Hepatic stellate cell (primary cell): Measurements from ENCODE around the gene TUBA4A.
"Not testable (repeated sequence)": the region's sequence is repeated elsewhere in the genome, so short reads cannot be mapped to it uniquely, and the experiment has no call there.

Source experiments
- DNase-seq: peaks from one replicate; pipeline ENCODE4 v3.0.0; 2011; ENCODE audit warnings: low spot score

Gene TUBA4A

DNA sequence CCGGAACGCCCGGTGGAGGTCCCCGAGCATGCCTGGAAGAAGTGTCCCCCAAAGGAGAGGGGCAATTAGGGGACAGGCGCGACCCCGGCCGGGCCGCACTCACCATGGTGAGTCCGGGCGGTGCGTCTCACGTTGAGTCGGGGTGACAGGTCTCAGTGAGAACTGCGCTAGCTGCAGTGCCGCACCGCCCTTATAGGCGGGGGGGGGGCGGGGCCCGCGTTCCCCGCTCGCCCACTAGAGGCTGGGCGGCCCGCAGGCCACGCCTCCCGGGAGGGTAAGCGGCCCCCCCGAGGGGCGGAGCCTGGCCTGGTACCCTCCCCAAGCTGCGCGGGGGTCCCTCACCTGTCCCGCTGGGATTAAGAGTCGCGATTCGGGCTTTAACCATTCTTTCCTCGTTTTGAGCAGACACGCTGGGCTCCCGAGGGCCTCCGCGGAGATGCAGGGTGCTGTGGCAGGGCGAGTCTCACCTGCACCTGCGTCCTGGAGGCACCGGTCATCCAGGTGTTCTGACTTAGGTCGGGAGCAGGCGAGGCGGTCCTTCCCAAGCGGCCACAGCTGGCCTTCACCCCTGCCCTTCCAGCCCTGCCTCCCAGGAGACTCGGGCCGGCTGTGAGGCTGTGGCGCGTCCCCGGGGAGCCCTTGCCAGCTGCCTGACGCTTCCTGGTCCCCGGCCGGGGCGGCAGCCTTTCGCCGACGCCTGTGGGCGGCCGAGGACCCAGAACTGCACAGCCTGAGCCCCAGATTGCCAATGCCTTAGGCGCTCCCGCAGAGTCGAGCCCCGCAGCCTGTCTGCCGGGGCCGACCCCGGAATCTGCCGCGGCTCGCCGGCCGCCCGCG, at the start of gene TUBA4A:
Gene TUBA4A (minus strand): TSS at position 166 of the 837 bp plus-strand sequence. CDS start 60 bp downstream, at position 106.
- peak; percentile 91 for DNase-seq

DNA sequence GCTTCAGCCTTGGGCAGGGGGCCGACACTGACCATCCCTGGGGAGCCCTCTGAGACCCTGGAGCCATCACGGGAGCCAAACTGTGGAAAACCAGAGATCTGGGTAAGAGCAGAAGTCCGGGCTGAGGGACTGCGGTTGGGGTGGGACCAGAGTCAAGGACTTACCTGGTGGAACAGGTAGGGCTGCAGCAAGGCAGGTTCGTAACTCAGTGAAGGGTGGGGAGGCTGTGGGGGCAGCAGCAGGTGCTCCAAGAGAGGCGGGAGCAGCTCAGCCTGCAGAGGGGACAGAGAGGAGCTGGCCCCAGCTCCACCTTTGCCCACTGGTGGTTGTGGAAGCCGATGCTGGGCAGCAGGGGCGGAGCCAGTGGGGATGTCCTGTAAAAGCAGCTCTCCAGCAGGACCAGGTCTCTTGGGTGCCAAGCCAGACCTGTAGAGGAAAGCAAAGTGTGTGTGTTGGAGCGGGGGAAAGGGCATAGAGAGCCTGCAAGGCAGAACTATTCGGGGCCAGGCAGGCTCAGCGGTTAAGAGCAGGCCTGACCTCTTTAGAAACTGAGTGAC, 48.8 kb upstream of the TUBA4A start:
- DNase-seq = no peak

GRCh38 chr2:219300022-219300421, 46.3 kb upstream of the TUBA4A start:
- no peak for DNase-seq

- DNase-seq = no peak
These were observed 45.6 kb upstream of the TUBA4A start for GRCh38 chr2:219299372-219299760.

DNA sequence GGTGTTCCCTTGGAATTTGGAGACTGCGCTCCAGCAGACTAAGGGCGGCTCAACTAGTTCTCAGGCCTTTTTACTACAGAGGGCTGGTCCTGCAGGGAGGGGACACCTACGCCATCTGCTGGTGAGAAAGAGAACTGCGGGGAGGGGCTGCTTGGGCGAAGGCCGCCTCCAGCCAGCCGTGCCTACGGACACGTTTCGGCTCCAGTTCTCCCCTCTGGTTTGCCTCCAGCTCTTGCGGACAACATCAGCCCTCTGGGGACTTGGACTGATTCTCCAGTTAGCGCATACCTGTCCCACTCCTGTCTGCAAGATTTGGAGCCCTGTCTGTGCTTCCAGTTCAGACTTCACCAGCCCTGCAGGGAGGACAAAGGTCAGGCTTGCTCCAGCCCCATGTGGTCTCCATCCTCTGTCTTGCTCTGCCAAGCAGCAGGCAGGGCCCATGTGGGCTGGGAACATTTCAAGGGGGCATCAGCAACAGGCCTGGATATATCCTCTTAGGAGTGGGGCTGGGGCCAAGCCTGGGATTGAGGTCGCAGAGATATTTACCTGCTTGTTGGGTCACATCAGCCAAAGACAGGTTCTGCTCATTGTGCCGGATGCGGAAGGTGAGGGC, 45.1 kb upstream of the TUBA4A start:
- DNase-seq = peak; percentile 94

DNA sequence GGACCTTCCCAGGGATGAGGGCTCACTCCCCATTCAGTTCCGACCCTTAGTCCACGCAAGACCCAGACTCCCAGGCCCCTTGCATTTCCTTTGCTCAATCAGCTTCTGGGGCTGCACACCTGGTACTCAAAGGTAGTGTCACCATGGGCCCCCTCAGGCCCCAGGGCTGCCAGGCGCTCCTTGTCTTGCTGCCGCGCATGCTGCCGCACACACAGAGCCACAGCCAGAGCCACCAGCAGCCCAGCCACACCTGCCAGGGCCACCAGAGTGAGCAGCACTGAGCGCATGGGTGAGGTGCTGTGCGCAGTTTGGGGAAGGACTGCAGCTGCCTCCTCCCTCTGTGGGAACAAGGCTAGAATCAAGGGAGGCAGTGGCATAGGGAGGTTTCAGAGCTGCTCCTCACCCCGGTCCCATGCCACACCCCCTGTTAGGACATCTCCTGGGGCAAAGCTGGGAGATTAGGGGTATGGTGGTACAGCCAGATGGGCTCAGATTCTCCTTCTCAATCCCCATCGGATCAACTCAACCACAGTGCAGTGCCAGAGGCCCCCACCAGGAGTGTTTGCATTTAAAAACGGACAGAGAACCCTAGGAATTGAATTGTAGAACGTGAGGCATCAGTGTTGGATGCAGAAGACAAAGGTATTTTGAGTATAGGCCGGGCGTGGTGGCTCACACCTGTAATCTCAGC, 44.2 kb upstream of the TUBA4A start:
- peak; percentile 53 for DNase-seq

DNA sequence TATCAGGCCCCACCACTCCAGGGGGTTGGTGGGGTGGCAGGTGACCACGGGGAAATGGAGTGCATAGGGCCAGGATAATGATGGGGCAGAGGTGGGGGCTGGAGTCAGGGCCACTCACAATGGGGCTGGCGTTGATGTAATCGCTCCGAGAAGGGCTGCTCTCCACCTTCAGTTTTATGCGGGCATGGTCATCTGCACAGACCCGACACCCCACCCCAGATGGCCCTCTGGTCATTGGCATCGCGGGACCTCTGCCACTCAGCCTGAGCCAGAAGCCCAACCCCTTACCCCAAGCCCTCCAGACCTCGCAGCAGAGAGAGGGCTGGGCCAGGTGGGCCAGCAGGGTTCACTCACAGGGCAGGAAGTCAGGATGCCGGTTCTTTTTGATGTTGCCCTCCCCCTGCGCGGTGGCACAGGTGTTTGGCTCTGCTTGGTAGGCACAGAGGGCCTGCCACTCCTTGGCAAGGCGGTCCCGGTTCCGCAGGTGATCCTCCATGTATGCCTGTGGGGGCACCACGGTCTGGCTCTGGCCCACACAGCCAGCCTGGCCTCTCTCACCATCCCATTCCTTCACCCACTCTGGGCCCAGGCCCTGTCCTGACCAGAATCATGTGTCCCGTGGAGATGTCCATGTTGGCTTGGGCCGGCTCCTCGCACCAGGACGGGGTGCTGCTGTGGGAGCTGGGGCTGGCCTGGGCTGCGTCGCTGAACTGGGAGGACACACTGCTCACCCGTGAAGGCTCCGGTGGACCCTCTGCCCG, 43.1 kb upstream of the TUBA4A start:
- no peak for DNase-seq

DNA sequence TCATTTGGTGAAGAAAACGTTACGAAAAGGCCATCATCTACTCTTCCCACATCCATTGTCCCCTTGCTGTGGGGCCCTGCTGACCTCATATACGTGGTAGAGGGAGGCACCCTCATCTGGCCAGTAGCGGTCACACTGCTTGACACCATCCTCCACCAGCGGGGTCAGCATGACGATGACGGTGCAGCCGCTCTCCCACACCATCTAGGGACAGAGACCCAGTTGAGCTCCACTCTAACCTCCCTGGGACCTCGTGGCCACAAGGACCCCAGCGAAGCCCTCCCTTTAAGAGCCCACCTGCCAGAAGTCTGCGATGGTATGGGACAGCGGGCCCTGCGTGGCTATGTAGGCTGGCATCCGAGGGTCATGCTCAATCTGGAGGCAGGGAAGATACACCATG, 42.4 kb upstream of the TUBA4A start:
- DNase-seq = no peak

DNA sequence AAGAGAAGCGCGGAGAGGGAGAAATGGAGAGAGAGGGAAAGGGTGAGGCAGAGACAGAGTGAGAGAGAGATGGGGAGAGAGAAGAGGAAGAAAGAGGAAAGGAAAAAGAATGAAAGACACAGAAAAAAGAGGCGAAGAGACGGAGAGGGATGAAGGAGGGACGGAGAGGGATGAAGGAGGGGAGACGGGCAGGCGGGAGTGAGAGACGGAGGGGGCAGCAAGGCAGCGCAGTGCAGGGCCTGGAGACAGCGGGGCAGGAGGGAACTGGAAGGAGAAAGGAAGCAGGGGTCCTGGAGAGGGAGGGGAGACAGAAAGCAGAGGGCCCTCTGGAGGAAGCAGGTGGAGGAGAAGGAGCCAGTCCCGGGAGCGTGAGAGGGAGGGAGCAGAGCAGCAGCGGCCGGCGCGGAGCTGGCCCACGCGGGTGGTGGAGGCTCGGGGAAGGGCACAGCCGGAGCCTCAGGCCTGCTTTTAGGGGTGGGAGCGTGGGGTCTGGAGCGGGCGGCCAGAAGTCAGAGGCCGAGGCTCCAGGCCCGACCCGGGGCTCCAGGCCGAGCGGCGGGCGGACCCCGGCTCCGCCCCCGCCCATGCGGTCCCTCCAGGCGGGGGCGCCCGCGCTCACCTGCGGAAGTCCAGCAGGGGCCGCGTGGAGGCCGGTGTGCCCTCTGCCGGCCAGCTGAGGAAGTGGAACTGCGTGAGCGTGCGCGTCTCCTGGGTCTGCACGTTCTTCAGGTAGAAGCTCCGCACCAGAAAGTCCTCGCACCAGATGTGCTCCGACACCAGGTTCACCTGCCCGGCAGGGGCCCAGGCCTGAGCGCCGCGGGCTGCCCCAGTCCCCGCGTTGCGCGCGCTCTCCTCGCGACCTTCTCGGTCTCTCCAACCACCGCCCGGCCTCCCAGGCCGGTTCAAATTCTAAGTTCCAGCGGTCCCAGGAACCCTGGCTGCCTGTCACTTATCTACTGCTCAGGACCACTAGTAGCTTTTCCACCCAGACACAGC, 40.9 kb upstream of the TUBA4A start:
- peak; percentile 96 for DNase-seq

- DNase-seq = no peak
These were observed 40.1 kb upstream of the TUBA4A start for GRCh38 chr2:219293736-219294231.

DNA sequence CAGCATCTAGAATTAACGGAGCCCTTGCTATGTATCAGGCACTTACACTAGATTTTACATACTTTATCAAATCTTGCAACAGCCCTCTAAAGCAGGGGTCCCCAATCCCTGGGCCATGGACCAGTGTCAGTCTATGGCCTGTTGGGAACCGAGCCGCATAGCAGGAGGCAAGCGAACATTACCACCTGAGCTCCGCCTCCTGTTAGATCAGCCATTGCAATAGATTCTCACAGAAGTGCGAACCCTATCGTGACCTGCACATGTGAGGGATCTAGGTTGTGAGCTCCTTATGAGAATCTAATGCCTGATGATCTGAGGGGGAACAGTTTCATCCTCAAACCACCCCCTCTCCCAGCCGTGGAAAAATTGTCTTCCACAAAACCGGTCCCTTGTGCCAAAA, 38.9 kb upstream of the TUBA4A start:
- no peak for DNase-seq

DNA sequence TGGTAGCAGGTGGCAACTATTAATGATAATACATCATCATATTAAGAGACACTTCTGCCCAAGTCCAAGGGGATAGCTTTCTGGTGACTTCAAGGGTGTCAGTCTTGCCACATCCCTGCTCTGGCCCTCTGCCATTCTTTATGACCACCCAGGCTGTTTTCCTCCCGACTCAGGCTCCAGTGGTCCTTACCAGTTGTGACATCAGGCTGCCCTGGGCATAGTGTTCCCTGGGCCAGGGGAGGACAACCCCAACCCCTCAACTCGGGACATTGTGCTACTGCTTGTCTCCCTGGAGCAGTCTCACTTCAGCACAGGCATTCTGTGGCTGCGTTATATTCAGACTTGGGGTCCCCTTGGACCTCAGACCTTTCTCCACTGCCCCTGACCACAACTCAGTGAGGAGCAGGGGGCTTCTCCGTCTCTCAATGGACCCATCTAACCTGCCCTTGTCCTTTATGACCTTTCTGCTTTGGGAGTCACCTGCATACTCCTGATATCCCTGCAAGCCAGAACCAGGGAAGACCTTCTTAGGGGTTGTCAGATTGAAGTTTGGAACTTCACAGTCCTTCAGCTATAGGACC, 38.3 kb upstream of the TUBA4A start:
- no peak for DNase-seq

- no peak for DNase-seq
These were observed 37.7 kb upstream of the TUBA4A start for GRCh38 chr2:219291394-219291793.

DNA sequence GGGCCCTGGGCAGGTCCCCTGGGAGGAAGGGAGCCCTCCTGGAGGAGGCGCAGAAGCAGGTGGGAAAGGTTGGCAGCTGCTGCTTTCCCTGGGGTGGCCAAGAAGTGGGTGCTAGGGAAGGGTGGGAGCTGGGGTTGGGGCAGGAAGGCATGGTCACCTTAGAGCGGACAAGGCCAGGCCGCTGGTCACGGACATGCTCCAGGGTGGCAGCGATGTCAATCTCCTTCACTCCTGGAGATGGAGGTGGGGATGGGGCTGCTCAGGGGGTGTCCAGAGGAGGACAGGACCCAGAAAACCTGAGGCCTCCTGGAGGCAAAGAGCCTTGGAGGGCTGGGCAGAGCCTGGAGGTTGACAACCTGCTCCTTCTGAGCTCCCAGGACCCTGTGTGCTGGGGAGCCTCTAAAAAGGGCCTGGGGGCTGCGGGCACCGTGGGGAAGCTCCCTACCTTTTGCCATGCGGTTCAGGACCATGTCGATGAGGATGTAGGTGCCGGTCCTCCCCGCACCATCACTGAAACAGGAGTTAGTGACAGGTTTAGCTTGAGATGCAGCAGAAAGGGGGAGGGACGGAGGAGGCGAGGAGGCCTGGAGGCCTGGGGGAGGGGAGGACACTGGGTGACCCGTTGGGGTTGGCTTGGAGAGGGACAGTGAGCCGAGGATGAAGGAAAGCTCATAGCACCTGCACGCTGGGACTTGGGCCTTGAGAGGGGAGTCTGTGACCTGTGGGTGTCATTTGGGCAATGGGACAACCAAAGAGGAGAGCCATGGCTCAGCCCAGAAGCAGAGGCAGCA, 36.9 kb upstream of the TUBA4A start:
- DNase-seq = no peak

DNA sequence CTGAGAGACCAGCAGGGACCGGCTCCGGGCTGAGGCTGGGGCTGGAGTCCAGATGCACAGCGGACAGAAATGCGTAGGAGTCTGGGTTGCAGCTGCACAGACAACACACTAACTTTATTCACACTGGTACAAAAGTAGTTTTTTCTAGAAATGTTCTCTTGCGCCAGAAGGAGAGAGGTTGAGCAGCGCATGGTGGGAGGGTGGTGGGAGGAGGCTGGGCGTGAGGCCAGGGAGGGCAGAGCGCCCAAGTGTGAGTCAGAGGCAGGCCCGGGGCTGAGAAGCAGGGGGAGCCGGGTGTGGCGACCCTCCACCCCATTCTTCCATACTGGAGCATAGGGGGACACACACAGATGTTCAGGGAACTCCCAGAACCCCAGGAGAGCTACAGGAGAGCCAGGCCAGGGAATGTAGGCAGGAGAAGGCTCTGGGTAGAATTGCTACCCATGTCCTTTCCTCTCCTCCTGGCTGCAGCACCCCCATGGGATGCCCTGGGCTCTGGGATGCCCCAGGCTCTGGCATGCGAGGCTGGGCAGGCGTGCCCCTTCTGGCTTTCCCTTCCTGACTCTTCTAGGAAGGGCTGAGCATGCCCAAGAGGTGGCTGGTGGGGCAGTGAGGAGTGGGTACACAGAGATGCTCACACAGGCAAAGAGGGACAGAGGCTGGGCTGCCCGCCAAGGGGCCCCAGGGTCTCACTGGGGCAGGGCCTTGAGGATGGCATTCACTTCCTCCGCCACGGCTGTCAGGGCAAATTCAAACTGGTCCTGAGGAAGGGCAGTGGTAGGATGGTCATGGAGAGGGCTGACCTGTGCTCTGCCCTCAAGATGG, 36.0 kb upstream of the TUBA4A start:
- DNase-seq = peak; percentile 90

DNA sequence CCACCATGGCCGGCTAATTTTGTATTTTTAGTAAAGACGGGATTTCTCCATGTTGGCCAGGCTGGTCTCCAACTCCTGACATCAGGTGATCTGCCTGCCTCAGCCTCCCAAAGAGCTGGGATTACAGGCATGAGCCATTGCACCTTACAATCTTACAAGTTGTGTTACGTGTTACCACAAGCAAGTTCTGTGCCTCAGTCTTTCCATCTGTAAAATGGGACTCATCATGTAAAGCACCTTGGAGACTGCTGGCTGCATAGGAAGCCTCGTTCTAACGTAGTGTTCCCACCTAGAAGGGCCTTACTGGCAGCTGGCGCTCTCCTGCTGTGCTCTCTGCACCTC, 35.4 kb upstream of the TUBA4A start:
- no peak for DNase-seq

DNA sequence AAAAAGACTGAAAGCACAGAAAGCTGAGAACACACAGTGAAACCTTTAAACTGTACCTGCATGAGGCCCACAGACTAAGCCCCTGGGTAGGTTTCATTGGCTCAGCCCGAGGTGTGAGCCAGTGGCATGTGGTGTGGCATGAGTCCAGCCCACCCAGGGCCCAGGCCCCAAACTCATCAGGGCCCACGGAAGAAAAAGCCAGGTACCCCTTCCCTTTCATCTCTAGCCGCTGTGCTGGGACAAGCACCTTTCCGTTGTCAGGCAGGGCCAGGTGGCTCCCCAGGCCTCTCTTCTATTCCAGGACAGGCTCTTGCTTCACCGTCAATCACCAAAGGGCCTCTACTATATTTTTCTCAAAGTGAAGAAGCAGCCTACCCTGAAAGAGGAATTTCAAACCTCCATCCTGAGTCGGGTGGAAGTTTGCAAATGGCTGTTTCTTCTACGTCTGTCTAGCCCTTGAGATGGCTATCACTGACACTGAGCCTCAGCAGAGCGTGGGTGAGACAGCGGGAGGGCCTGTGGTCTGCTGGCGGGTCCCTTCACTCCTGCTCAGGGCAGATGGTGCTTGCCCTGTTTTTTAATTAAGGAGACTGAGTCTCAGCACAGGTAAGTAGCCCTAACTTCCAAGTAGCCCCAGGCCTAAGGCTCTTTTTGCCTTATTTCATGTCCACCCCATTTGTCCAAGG, 34.0 kb upstream of the TUBA4A start:
- DNase-seq = no peak

GRCh38 chr2:219287116-219287440, 33.4 kb upstream of the TUBA4A start:
- DNase-seq = not testable (repeated sequence)
